HG03159 (cell line): Measurements from ENCODE around the gene DACH2.

ENCODE experiments used
- ATAC-seq: cut with Tn5 transposase; IDR thresholded peaks from one replicate; pipeline ENCODE4 v1.9.1; 2021; ENCODE audit warnings: mild to moderate bottlenecking, moderate library complexity; ENCODE audit not compliant: unreplicated experiment

Gene DACH2

DNA sequence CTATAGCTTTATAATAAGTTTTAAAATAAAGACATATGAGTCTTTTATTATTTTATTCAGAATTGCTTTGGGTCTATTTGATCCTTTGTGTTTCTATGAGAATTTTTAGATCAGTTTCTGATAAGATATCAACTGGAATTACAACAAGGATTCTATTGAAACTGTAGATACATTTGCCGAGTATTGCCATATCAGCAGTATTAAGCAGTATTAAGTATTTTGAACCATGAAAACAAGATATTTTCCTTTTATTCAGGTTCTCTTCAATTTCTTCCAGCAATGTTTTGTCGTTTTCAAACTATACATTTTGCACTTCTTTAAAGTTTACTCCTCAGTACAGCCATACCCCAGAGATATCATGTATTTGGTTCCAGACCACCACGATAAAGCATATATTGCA is 598.8 kb downstream of the DACH2 start:
- ATAC-seq, result no peak

GRCh38 chrX:86805241-86805640 is 657.0 kb downstream of the DACH2 start:
- no peak for ATAC-seq

DNA sequence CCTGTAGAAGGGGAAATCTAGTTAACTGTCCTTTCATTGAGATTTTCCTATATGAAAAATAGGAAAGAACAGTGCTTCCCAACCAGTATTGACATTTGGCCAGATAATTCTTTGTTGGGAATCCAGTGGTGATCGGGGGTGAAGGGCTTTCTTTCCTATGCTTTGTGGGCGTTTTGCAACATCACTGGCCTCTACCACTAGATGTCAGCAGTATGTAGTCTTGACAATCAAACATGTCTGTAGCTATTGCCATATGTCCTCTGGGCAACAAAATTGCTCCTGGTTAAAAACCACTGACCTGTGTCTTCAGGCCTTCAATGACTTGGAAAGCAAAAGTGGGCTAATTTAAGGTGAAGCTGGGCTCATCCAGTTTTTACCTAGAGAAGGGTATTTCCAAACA is 658.5 kb downstream of the DACH2 start:
- ATAC-seq, result no peak

DNA sequence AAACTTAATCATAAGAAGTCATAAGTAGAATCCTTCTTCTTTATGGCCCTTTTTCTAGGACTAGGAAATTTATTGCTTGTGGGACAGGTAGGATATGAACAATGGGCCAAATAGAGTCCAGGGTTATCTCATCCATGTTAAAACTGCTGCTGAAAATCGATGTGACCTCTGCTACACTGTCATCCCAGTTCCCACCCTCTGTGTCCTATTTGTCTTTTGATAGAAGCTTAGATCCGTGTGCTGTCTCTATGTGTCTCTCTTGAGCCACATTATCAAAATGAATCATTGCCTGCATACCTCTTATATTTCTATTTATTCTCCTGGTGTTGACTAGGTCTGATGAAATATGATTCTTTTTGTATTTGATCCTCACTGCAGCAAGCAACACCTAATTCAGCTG is 661.4 kb downstream of the DACH2 start:
- no peak for ATAC-seq

DNA sequence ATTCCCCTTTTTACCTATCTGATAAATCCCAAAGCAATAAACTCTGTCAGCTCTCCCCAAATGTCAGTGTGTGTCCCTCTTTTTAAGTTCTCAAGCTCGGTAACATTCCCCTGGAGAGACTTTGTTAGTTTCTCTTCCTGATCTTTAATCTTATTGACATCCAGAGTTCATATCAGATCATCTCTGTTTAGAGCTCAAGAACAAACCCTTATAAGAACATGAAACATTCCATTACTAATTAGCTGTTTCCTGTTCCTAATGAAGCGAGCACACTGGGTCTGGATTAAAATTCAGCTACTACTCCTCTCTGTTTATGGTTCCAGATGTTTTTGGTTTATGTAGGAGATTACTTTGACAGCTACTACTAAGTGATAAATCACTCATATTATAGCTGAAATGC is 681.5 kb downstream of the DACH2 start:
- ATAC-seq, result no peak

- no peak for ATAC-seq
These were observed 682.4 kb downstream of the DACH2 start for GRCh38 chrX:86830685-86831084.

- ATAC-seq, result no peak
These were observed 696.9 kb downstream of the DACH2 start for GRCh38 chrX:86845101-86845500.
